ENCODE data around the gene BRD1. TPM values are rescaled to one million over a fixed set of nuclear protein-coding genes. Genes with fewer than 3 reads are reported as not detected.

Gene BRD1
- total and polyA plus RNA-seq, 4 donors, result 16.6 to 51.5 (median 28.1) TPM

- H3K9ac ChIP-seq (ENCODE audit: insufficient read depth in 1 of 2, low read length in 2 of 2), result no peak overlapping the region
- no peak overlapping the region for H3K27ac ChIP-seq (ENCODE audit: low read depth in 1 of 2, low read length in 1 of 2)
- TF ChIP-seq CTCF (IDR thresholded peaks at IDR 0.05; ENCODE audit: control extremely low read depth, extremely low read depth), result no peak
- no peaks in the 10 kb centered on the region for H3K27me3 ChIP-seq (ENCODE audit: control insufficient read depth in 3 of 3, insufficient read depth in 3 of 3, low read length in 2 of 3)
- H3K4me1 ChIP-seq (ENCODE audit: control insufficient read depth in 5 of 5, insufficient read depth in 5 of 5, low read length in 5 of 5), result peaks cover 0 to 13% (median 0%) of the 10 kb centered on the region in 5 donors
- DNase-seq (no peak), ATAC-seq (ENCODE audit: insufficient read depth, low FRiP score) (no peak)
- peaks cover 0 to 20% (median 10%) of the 10 kb centered on the region in 4 donors for H3K36me3 ChIP-seq (ENCODE audit: control insufficient read depth in 4 of 4, insufficient read depth in 4 of 4, low read length in 4 of 4)
- no peak overlapping the region for H3K4me3 ChIP-seq
- WGBS, 2 donors, result 69 to 73% methylated on average over 5 of the region's 5 CpGs
- H3K9me3 ChIP-seq (ENCODE audit: control insufficient read depth in 4 of 4, insufficient read depth in 3 of 4, low read length in 3 of 4), result peaks cover 0 to 6% (median 0%) of the 10 kb centered on the region in 4 donors
Measured at GRCh38 chr22:49810363-49811019, 17.2 kb downstream of the BRD1 start.

GRCh38 chr22:49807780-49808708 is 19.6 kb downstream of the BRD1 start:
- Histone ChIP-seq H3K4me1 (ENCODE audit: control insufficient read depth in 5 of 5, insufficient read depth in 5 of 5, low read length in 5 of 5) (peaks cover 0 to 20% (median 0%) of the 10 kb centered on the region in 5 donors), H3K4me3 (no peak overlapping the region), H3K36me3 (ENCODE audit: control insufficient read depth in 4 of 4, insufficient read depth in 4 of 4, low read length in 4 of 4) (peaks cover 0 to 16% (median 11%) of the 10 kb centered on the region in 4 donors), H3K27ac (ENCODE audit: low read depth in 1 of 2, low read length in 1 of 2) (no peak overlapping the region), H3K9me3 (ENCODE audit: control insufficient read depth in 4 of 4, insufficient read depth in 3 of 4, low read length in 3 of 4) (peaks cover 0 to 6% (median 0%) of the 10 kb centered on the region in 4 donors), H3K9ac (ENCODE audit: insufficient read depth in 1 of 2, low read length in 2 of 2) (no peak overlapping the region), H3K27me3 (ENCODE audit: control insufficient read depth in 3 of 3, insufficient read depth in 3 of 3, low read length in 2 of 3) (no peaks in the 10 kb centered on the region)
- 47 to 59% methylated on average over 14 of the region's 14 CpGs for whole genome bisulfite sequencing, 2 donors
- ATAC-seq (ENCODE audit: insufficient read depth, low FRiP score) (no peak), DNase-seq (no peak)
- no peak for TF ChIP-seq CTCF (IDR thresholded peaks at IDR 0.05; ENCODE audit: control extremely low read depth, extremely low read depth)

- DNase-seq (no peak), ATAC-seq (ENCODE audit: insufficient read depth, low FRiP score) (no peak)
- peaks cover 0 to 21% (median 14%) of the 10 kb centered on the region in 4 donors for H3K36me3 ChIP-seq (ENCODE audit: control insufficient read depth in 4 of 4, insufficient read depth in 4 of 4, low read length in 4 of 4)
- H3K4me3 ChIP-seq, result no peak overlapping the region
- WGBS, 2 donors, result 97 to 98% methylated on average over 8 of the region's 8 CpGs
- H3K9me3 ChIP-seq (ENCODE audit: control insufficient read depth in 4 of 4, insufficient read depth in 3 of 4, low read length in 3 of 4), result peaks cover 0 to 6% (median 0%) of the 10 kb centered on the region in 4 donors
- H3K27ac ChIP-seq (ENCODE audit: low read depth in 1 of 2, low read length in 1 of 2), result no peak overlapping the region
- no peak overlapping the region for H3K9ac ChIP-seq (ENCODE audit: insufficient read depth in 1 of 2, low read length in 2 of 2)
- H3K4me1 ChIP-seq (ENCODE audit: control insufficient read depth in 5 of 5, insufficient read depth in 5 of 5, low read length in 5 of 5), result peaks cover 0 to 20% (median 0%) of the 10 kb centered on the region in 5 donors
- no peaks in the 10 kb centered on the region for H3K27me3 ChIP-seq (ENCODE audit: control insufficient read depth in 3 of 3, insufficient read depth in 3 of 3, low read length in 2 of 3)
- no peak for TF ChIP-seq CTCF (IDR thresholded peaks at IDR 0.05; ENCODE audit: control extremely low read depth, extremely low read depth)
Measured at GRCh38 chr22:49807129-49807528, 20.5 kb downstream of the BRD1 start.

Measured in lung (tissue), 12 donors.